Measurements from ENCODE around the gene ZFP36L2.

GRCh38 chr2:43198263-43198662 is 28.1 kb downstream of the ZFP36L2 start:
- TF ChIP-seq, protein P1, sequence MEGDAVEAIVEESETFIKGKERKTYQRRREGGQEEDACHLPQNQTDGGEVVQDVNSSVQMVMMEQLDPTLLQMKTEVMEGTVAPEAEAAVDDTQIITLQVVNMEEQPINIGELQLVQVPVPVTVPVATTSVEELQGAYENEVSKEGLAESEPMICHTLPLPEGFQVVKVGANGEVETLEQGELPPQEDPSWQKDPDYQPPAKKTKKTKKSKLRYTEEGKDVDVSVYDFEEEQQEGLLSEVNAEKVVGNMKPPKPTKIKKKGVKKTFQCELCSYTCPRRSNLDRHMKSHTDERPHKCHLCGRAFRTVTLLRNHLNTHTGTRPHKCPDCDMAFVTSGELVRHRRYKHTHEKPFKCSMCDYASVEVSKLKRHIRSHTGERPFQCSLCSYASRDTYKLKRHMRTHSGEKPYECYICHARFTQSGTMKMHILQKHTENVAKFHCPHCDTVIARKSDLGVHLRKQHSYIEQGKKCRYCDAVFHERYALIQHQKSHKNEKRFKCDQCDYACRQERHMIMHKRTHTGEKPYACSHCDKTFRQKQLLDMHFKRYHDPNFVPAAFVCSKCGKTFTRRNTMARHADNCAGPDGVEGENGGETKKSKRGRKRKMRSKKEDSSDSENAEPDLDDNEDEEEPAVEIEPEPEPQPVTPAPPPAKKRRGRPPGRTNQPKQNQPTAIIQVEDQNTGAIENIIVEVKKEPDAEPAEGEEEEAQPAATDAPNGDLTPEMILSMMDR (IDR thresholded peaks at IDR 0.05): no peak
- no peak for TF ChIP-seq POLR2AphosphoS5 (IDR thresholded peaks at IDR 0.05)
- TF ChIP-seq EP300 (IDR thresholded peaks at IDR 0.05): no peak

Measured in gastroesophageal sphincter (tissue), 3 donors.